Measurements from ENCODE around the gene CREB3L2. TPM values are rescaled to one million over a fixed set of nuclear protein-coding genes. Genes with fewer than 3 reads are reported as not detected.

CREB3L2 gene
- total RNA-seq, 2 donors from 2014 or later = 45.8 to 46.0 TPM

DNA sequence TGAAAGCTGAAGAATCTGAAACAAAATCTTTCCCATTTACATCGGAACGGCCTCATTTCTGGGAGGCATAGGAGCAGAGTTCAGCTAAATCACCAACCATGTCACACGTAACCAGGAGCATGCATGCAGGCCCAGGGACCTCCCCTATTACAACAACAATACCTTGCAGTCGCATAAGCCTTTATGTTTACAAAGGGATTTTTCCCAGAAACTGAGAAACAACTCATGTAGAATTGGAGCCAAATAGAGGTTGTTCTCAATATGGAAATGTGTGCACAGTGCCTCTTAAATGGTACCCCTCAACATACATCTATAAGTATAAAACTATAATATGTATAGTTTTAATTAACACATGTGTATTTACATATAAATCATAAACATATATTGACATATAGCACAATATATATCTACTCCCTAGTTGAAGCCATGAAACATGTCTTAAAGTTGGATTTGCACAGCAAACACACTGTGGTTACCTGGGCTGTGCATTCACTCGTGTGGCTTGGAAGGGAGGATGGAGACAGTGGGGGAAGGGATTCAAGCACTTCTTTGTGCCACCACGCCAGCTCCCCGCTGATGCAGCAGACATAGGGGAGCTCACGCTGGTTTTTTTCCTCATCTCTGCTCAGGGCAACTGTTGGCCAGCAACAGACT lies 120.2 kb downstream of the CREB3L2 start:
- TF ChIP-seq, protein P1, sequence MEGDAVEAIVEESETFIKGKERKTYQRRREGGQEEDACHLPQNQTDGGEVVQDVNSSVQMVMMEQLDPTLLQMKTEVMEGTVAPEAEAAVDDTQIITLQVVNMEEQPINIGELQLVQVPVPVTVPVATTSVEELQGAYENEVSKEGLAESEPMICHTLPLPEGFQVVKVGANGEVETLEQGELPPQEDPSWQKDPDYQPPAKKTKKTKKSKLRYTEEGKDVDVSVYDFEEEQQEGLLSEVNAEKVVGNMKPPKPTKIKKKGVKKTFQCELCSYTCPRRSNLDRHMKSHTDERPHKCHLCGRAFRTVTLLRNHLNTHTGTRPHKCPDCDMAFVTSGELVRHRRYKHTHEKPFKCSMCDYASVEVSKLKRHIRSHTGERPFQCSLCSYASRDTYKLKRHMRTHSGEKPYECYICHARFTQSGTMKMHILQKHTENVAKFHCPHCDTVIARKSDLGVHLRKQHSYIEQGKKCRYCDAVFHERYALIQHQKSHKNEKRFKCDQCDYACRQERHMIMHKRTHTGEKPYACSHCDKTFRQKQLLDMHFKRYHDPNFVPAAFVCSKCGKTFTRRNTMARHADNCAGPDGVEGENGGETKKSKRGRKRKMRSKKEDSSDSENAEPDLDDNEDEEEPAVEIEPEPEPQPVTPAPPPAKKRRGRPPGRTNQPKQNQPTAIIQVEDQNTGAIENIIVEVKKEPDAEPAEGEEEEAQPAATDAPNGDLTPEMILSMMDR (IDR thresholded peaks at IDR 0.05) = no peak
- H3K27ac ChIP-seq = no peak overlapping the region
- H3K4me3 ChIP-seq = no peak overlapping the region
- intact Hi-C loops (cut with DNase I) = no loop called here
- no peaks in the 10 kb centered on the region for H3K27me3 ChIP-seq
- H3K36me3 ChIP-seq = peaks cover 30% of the 10 kb centered on the region
- no peak overlapping the region for H3K9ac ChIP-seq (ENCODE audit: low read depth in 2 of 2, low read length in 2 of 2)
- no peaks in the 10 kb centered on the region for H3K9me3 ChIP-seq
- no peaks in the 10 kb centered on the region for H3K4me1 ChIP-seq
- no peak for DNase-seq

DNA sequence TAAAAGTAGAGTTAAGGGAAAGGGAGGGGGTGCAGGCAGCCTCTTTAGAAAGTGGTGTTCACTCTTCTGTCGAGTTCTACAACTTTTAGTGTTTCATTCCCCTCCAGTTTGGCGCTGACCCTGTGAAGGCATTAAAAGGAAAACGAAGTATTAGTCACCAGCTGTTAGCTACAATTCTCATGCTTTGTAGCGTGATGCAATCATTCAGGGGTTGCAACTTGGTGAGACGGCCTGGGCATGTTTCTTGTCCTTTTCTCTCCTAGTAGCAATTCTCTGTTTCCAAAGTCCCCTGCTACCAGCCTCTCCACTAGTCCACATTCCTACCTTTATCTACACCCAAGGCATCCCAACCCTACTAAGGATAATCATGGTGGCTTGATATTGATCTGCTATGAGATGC lies 121.5 kb downstream of the CREB3L2 start:
- Histone ChIP-seq H3K9me3 (no peaks in the 10 kb centered on the region), H3K27ac (no peak overlapping the region), H3K36me3 (peaks cover 30% of the 10 kb centered on the region), H3K27me3 (no peaks in the 10 kb centered on the region), H3K9ac (ENCODE audit: low read depth in 2 of 2, low read length in 2 of 2) (no peak overlapping the region), H3K4me3 (no peak overlapping the region), H3K4me1 (no peaks in the 10 kb centered on the region)
- DNase-seq = no peak
- TF ChIP-seq, protein P1 (IDR thresholded peaks at IDR 0.05) = no peak
- intact Hi-C loops (cut with DNase I) = no loop called here

DNA sequence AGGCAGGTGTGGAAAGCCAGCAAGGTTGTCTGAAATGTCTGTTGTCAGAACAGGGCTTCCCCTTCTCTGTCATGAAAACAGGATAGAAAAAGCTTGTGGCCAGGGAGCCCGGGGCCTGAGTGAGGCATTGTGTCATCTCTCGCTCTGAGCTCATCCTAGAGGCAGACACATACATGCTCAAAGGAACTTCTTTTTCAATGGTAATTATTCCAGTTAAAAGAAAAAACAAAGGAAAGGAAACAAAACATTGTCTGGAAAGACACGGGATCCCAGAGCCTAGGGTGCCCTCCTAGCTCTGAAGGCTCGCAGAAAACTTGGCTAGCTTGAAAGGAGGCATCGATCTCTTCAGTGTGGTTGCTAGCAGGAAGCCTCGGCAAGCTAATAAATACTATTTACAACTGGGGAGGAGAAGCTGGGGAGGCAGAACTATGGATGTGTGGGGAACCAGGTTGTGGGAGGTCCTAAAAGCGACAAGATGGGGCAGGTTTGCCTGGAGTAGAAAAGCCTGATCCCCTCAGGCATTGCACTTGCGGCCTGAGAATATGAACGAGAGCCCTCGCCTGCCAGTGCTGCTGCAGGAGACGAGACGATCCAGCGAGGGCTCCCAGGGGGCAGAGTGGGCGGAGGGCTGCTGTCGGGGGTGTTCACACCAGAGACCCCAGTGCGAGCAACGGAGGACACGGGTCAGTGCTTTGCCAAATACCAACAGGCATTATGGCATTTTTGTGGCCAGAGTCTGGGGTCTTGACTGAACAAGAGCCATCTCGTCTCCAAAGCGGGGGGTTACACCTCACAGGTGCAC lies 122.3 kb downstream of the CREB3L2 start:
- DNase-seq = no peak
- Histone ChIP-seq H3K4me1 (no peaks in the 10 kb centered on the region), H3K9ac (ENCODE audit: low read depth in 2 of 2, low read length in 2 of 2) (no peak overlapping the region), H3K9me3 (no peaks in the 10 kb centered on the region), H3K27ac (no peak overlapping the region), H3K27me3 (no peaks in the 10 kb centered on the region), H3K4me3 (no peak overlapping the region), H3K36me3 (peaks cover 22% of the 10 kb centered on the region)
- intact Hi-C loops (cut with DNase I) = no loop called here
- TF ChIP-seq, protein P1 (IDR thresholded peaks at IDR 0.05) = no peak

DNA sequence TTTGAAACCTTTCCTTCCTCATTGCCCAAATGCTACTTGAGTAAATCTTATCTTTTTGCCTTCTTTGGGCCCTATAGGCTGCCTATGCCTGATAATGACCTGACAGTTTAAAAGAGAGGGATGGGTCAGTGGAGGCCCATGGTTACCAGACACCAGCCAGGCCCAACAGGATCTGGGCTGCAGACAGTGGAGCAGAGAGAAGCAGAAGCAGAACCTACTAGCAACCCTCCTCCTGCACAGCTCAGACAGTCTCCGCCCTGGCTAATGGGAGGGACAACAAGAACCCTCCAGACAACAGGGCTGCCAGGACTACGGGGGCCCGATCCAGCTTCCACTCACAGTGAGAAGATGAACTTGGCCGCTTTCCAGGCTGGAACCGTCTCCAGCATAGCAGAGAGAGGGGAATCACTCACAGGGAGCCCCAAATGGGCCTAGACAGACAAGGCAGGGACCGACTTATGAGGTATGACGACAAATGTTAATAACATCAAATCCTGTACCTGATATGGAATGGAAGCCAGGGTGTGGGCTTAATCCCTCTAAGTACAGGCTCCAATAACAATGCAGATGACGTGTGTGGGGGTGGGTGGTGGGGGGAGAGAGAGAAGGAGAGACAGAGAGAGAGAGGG lies 123.4 kb downstream of the CREB3L2 start:
- H3K4me3 ChIP-seq = no peak overlapping the region
- H3K9ac ChIP-seq (ENCODE audit: low read depth in 2 of 2, low read length in 2 of 2) = no peak overlapping the region
- TF ChIP-seq, protein P1 (IDR thresholded peaks at IDR 0.05) = no peak
- no peak overlapping the region for H3K27ac ChIP-seq
- no peaks in the 10 kb centered on the region for H3K4me1 ChIP-seq
- H3K36me3 ChIP-seq = peaks cover 12% of the 10 kb centered on the region
- H3K27me3 ChIP-seq = no peaks in the 10 kb centered on the region
- intact Hi-C loops (cut with DNase I) = no loop called here
- peak; percentile 55 for DNase-seq
- no peaks in the 10 kb centered on the region for H3K9me3 ChIP-seq

DNA sequence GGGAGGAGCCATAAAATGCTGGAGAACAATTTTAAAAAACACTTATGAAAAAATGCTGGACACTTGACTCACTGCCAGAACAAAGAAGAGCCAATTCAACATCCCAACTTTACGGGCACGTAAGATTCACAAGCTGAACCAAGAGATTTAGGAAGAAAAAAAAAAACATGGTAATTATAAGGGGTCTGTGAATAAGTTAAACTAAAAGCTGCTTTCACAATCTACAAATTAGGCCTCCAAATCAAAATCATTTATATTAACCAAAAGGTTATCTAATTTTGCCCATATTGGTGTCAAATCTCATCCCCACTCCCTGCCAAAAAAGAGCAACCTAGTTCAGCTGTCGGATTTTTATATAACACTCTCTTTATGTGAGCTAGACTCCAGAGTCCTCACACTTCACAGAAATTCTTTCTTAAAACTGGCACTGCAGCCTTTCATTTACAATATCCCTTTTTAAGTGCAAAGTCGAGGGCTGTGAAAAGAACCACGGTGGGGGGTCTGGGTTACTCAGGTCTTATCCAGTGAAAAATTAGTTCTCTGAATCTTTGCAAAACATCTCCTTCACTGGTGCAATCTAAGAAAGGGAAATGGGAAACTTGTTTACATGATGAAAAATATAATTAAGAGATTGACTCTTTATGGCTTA lies 124.7 kb downstream of the CREB3L2 start:
- Histone ChIP-seq H3K4me3 (no peak overlapping the region), H3K27me3 (no peaks in the 10 kb centered on the region), H3K9me3 (no peaks in the 10 kb centered on the region), H3K4me1 (no peaks in the 10 kb centered on the region), H3K27ac (no peak overlapping the region), H3K9ac (ENCODE audit: low read depth in 2 of 2, low read length in 2 of 2) (no peak overlapping the region), H3K36me3 (peaks cover 4% of the 10 kb centered on the region)
- TF ChIP-seq, protein P1 (IDR thresholded peaks at IDR 0.05) = no peak
- no peak for DNase-seq
- intact Hi-C loops (cut with DNase I) = no loop called here

All from colonic mucosa (tissue), 4 donors.